WTC11 (cell line): Measurements from ENCODE around the gene CDKN1B. TPM values are rescaled to one million over a fixed set of nuclear protein-coding genes. Genes with fewer than 3 reads are reported as not detected.

Experiments used
- microRNA-seq: library from miRNA; unstranded; fragments of <30 nt; microRNA quantifications from one replicate; pipeline ENCODE4 v1.2.0, GENCODE V29; 2022; ENCODE audit warnings: borderline number of aligned reads
- total RNA-seq: library from RNA; stranded (reverse); gene quantifications from 3 replicates; pipeline ENCODE4 v1.2.3, GENCODE V29; 2021

CDKN1B gene
- total RNA-seq, 1 experiment from 2014 or later: 34.2 TPM

Small RNAs within 50 kb of the gene (microRNA-seq; reads per million reads assigned to microRNA genes)
- gene MIR613: not detected

Other genes with a start within 250 kb of the CDKN1B start
- gene DUSP16, start 154.5 kb upstream of the CDKN1B start, total RNA-seq: 51.9 to 52.5 TPM (median 52.4 TPM) in 3 replicates
- 17.3 to 19.0 TPM (median 18.9 TPM) in 3 replicates for gene CREBL2, start 105.5 kb upstream of the CDKN1B start, total RNA-seq
- 10.4 to 16.4 TPM (median 14.2 TPM) in 3 replicates for gene GPR19, start 21.2 kb upstream of the CDKN1B start, total RNA-seq
- gene APOLD1, start 68.3 kb downstream of the CDKN1B start, total RNA-seq: 0.44 to 1.1 TPM (median 0.62 TPM) in 3 replicates
- 59.2 to 64.8 TPM (median 59.2 TPM) in 3 replicates for gene DDX47, start 96.0 kb downstream of the CDKN1B start, total RNA-seq
- 1.1 to 1.3 TPM (median 1.3 TPM) in 3 replicates for gene GPRC5A, start 174.2 kb downstream of the CDKN1B start, total RNA-seq
- gene GPRC5D, start 234.8 kb downstream of the CDKN1B start, total RNA-seq: 0.33 TPM in 1 of 3 replicates, not detected in the others